Stimulated activated CD4-positive, alpha-beta T cell treated with anti-CD3 and anti-CD28 coated beads, Interleukin-2, amount 100 ng/mL, for 24 hours (primary cell): Measurements from ENCODE around the gene CAPZA3.
"Not testable (repeated sequence)": the region's sequence is repeated elsewhere in the genome, so short reads cannot be mapped to it uniquely, and the experiment has no call there.

Source experiments
- DNase-seq, 2 donors: peaks; one replicate each; pipeline ENCODE4 v3.0.0-alpha.2; 2020

The CAPZA3 gene

GRCh38 chr12:18754124-18754707 is 16.3 kb downstream of the CAPZA3 start:
- DNase-seq, result no peak

DNA sequence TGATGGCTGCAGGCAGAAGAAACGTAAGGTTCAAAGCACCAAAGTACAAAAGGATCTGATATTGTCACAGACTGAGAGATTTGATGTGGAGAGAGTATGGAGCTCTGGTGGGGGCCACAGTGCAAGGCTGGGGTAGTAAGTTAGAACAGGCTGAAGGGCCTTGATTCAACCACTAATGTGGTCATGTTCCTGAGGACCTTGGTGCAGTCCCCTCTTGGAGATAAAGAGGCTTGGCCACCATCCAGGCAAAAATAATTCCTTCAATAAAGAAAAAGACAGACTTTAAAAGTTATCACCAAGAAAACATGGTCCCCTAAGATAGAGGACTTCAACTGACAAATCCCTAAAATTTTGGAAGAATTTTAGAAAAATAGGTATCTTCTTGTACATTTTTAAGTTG is 17.4 kb downstream of the CAPZA3 start:
- DNase-seq, result no peak

- DNase-seq, result not testable (repeated sequence)
Observed at GRCh38 chr12:18766479-18766878, 28.6 kb downstream of the CAPZA3 start.

- no peak for DNase-seq
Observed at GRCh38 chr12:18782827-18783226, 44.9 kb downstream of the CAPZA3 start.

GRCh38 chr12:18785465-18785864 is 47.5 kb downstream of the CAPZA3 start:
- not testable (repeated sequence) for DNase-seq
